COR-L47 (cell line): ENCODE results near the gene RAB37.

Experiments
- DNase-seq: peaks from one replicate; lab custom pipeline; 2025; lab: John Stamatoyannopoulos, UW

The RAB37 gene

GRCh38 chr17:74744714-74745547, 7.9 kb downstream of the RAB37 start:
- peak; percentile 17 for DNase-seq

- no peak for DNase-seq
Measured at GRCh38 chr17:74745548-74746177, 8.6 kb downstream of the RAB37 start.

- no peak for DNase-seq
Measured at GRCh38 chr17:74746376-74746775, 9.3 kb downstream of the RAB37 start.

GRCh38 chr17:74746922-74747321, 9.9 kb downstream of the RAB37 start:
- DNase-seq, result no peak

- DNase-seq, result no peak
Measured at GRCh38 chr17:74748279-74748528, 11.1 kb downstream of the RAB37 start.

- peak; percentile 86 for DNase-seq
Measured at GRCh38 chr17:74748529-74749278, 11.6 kb downstream of the RAB37 start, which contains the start of gene NHERF1. TSS of gene NHERF1 (plus strand) at chr17:74748628. CDS start at chr17:74748847, 219 bp downstream.

GRCh38 chr17:74749279-74750038, 12.4 kb downstream of the RAB37 start:
- DNase-seq, result no peak

GRCh38 chr17:74750039-74750326, 12.9 kb downstream of the RAB37 start:
- no peak for DNase-seq

GRCh38 chr17:74750327-74751069, 13.4 kb downstream of the RAB37 start:
- no peak for DNase-seq

- no peak for DNase-seq
Measured at GRCh38 chr17:74752415-74752814, 15.4 kb downstream of the RAB37 start.

- no peak for DNase-seq
Measured at GRCh38 chr17:74752822-74753401, 15.9 kb downstream of the RAB37 start.

GRCh38 chr17:74754832-74755231, 17.8 kb downstream of the RAB37 start:
- no peak for DNase-seq

- DNase-seq, result no peak
Measured at GRCh38 chr17:74755533-74755932, 18.5 kb downstream of the RAB37 start.

- no peak for DNase-seq
Measured at GRCh38 chr17:74756891-74757290, 19.8 kb downstream of the RAB37 start.

- peak; percentile 17 for DNase-seq
Measured at GRCh38 chr17:74757502-74757901, 20.4 kb downstream of the RAB37 start.

GRCh38 chr17:74757931-74758847, 21.1 kb downstream of the RAB37 start:
- no peak for DNase-seq

GRCh38 chr17:74758848-74759168, 21.8 kb downstream of the RAB37 start:
- no peak for DNase-seq

GRCh38 chr17:74759243-74759801, 22.3 kb downstream of the RAB37 start:
- DNase-seq, result no peak

GRCh38 chr17:74759941-74760340, 22.9 kb downstream of the RAB37 start:
- no peak for DNase-seq
